Measurements from ENCODE around the gene DIDO1. TPM values are rescaled to one million over a fixed set of nuclear protein-coding genes. Genes with fewer than 3 reads are reported as not detected.

DIDO1 gene
- total and polyA plus RNA-seq, 2 of the 4 experiments (the other 2 are of a cell fraction): 21.8 to 28.1 TPM

- 23% methylated on average over 3 of the region's 33 CpGs; no CpG with 5 or more reads in 1 of the 2 experiments for WGBS, 2 experiments (ENCODE audit: extremely low coverage in 2 of 2, insufficient read length in 1 of 2)
- POLR2A ChIA-PET (ENCODE audit: unreplicated experiment): interaction anchor here (0.6 kb wide), 1 partner anchor 95 kb away, joined by 4 read pairs; no protein-coding TSS in a partner anchor
- Histone ChIP-seq H3K9ac (ENCODE audit: low read depth, low read length) (no peak overlapping the region), H3K56ac (ENCODE audit: extremely low read depth, insufficient read depth, low read length) (no peak overlapping the region), H3K14ac (replicated peaks; ENCODE audit: low read depth, low read length) (no peak overlapping the region), H4K91ac (ENCODE audit: insufficient read depth, low read depth, low read length) (no peak overlapping the region), H3K9me3 (ENCODE audit: control insufficient read depth, insufficient read depth, low read length) (no peaks in the 10 kb centered on the region), H4K20me1 (ENCODE audit: insufficient read depth, low read length) (no peaks in the 10 kb centered on the region), H2BK15ac (ENCODE audit: low read depth, low read length) (no peak overlapping the region), H3K23ac (ENCODE audit: low read depth, low read length) (no peak overlapping the region), H4K8ac (ENCODE audit: low read depth in 2 of 2, low read length in 2 of 2) (no peak overlapping the region), H3K4me2 (ENCODE audit: low read depth, low read length) (no peak overlapping the region), H2AK9ac (replicated peaks; ENCODE audit: low read depth, low read length, poor library complexity) (peak overlapping the region; percentile 55), H2BK5ac (ENCODE audit: low read depth, low read length, poor library complexity, severe bottlenecking) (no peak overlapping the region), H2AK5ac (ENCODE audit: low read depth, low read length) (no peak overlapping the region), H3K27me3 (ENCODE audit: control insufficient read depth, insufficient read depth, low read length) (peaks cover 57% of the 10 kb centered on the region), H2BK120ac (ENCODE audit: low read depth, low read length) (no peak overlapping the region), H3K18ac (ENCODE audit: low read depth, low read length) (no peak overlapping the region), H3K4ac (ENCODE audit: low read depth, low read length) (no peak overlapping the region), H3K9me1 (ENCODE audit: insufficient read depth, low read length) (no peaks in the 10 kb centered on the region), H2BK20ac (ENCODE audit: low read depth, low read length) (no peak overlapping the region), H3K79me1 (ENCODE audit: low read depth in 1 of 2, low read length in 2 of 2) (no peaks in the 10 kb centered on the region), H3K4me3 (ENCODE audit: insufficient read depth, low read depth, low read length) (no peak overlapping the region), H3K4me1 (ENCODE audit: control insufficient read depth, insufficient read depth, low read length) (no peaks in the 10 kb centered on the region), H4K5ac (ENCODE audit: low read depth, low read length) (no peak overlapping the region), H3K36me3 (ENCODE audit: control insufficient read depth, insufficient read depth, low read length) (no peaks in the 10 kb centered on the region), H2AFZ (replicated peaks; ENCODE audit: low read length, poor library complexity) (no peak overlapping the region), H3K27ac (ENCODE audit: insufficient read depth, low read length) (no peak overlapping the region)
- CTCF ChIA-PET: no interaction called here
- dilution Hi-C loops (cut with HindIII; ENCODE audit: low sequenced_read_pairs, unreplicated experiment) (no loop called here), intact Hi-C loops (cut with micrococcal nuclease) (no loop called here), in situ Hi-C loops (cut with MboI; ENCODE audit: low sequenced_read_pairs) (no loop called here)
- BruUV-seq (replicated peaks): no TSS peak
- no peak for DNase-seq
- no peak for ATAC-seq (ENCODE audit: low read depth)
- TF ChIP-seq, protein P1, sequence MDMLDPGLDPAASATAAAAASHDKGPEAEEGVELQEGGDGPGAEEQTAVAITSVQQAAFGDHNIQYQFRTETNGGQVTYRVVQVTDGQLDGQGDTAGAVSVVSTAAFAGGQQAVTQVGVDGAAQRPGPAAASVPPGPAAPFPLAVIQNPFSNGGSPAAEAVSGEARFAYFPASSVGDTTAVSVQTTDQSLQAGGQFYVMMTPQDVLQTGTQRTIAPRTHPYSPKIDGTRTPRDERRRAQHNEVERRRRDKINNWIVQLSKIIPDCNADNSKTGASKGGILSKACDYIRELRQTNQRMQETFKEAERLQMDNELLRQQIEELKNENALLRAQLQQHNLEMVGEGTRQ (IDR thresholded peaks at IDR 0.05; ENCODE audit: low read depth, low read length): no peak
- TF ChIP-seq CTCF (conservative IDR thresholded peaks at IDR 0.05; ENCODE audit: low read depth, low read length) (no peak), RCOR1 (IDR thresholded peaks at IDR 0.05; ENCODE audit: insufficient replicate concordance, low read length) (no peak), MAFK (IDR thresholded peaks at IDR 0.05; ENCODE audit: low read depth, low read length) (no peak), BHLHE40 (IDR thresholded peaks at IDR 0.05; ENCODE audit: low read depth, low read length) (no peak), FOS (IDR thresholded peaks at IDR 0.05; ENCODE audit: low read depth, low read length) (no peak), RAD21 (IDR thresholded peaks at IDR 0.05; ENCODE audit: low read length) (no peak), CHD1 (IDR thresholded peaks at IDR 0.05; ENCODE audit: low read depth, low read length) (no peak), RFX5 (IDR thresholded peaks at IDR 0.05; ENCODE audit: low read depth, low read length) (no peak), MXI1 (IDR thresholded peaks at IDR 0.05; ENCODE audit: borderline replicate concordance, low read depth, low read length) (no peak), NFE2L2 (IDR thresholded peaks at IDR 0.05; ENCODE audit: low read depth, low read length) (no peak), ELK1 (IDR thresholded peaks at IDR 0.05; ENCODE audit: borderline replicate concordance, low read depth, low read length) (no peak), SMC3 (IDR thresholded peaks at IDR 0.05; ENCODE audit: low read depth, low read length) (no peak), POLR2A (IDR thresholded peaks at IDR 0.05; ENCODE audit: low read depth, low read length) (no peak), MAZ (IDR thresholded peaks at IDR 0.05; ENCODE audit: borderline replicate concordance, low read depth, low read length) (no peak)
Observed at GRCh38 chr20:62970307-62971210, 44.3 kb upstream of the DIDO1 start.

Data from IMR-90 (cell line).